SK-N-MC (cell line): ENCODE measurements around the gene IFIH1.

Experiments used
- EZH2 ChIP-seq: fragments of 200-600 bp; sonication (generic); IDR thresholded peaks from one replicate; pipeline ENCODE4 v1.6.1; 2017; ENCODE audit warnings: antibody characterized with exemption
- FOXP2 ChIP-seq: optimal IDR thresholded peaks from 2 replicates; pipeline ENCODE3; 2011; ENCODE audit warnings: mild to moderate bottlenecking, moderate library complexity; ENCODE audit not compliant: insufficient read depth; ENCODE audit errors: extremely low read length, control extremely low read depth
- POLR2AphosphoS5 ChIP-seq: IDR thresholded peaks from 2 replicates; pipeline ENCODE4 v1.6.1; 2012; ENCODE audit warnings: mild to moderate bottlenecking, low read depth, low read length, borderline replicate concordance

GRCh38 chr2:162308747-162309503, 9.6 kb downstream of the IFIH1 start:
- no peak for TF ChIP-seq EZH2
- no peak for TF ChIP-seq POLR2AphosphoS5
- TF ChIP-seq FOXP2, result no peak
